Mesenchymal stem cell (in vitro differentiated cells and primary cell): ENCODE data around the gene BRWD1.

Experiments used
- DNase-seq: peaks from one replicate; pipeline ENCODE4 v3.0.0-alpha.2; 2013
- H2AFZ ChIP-seq: one replicate; pipeline ENCODE4 v1.6.1; 2013; ENCODE audit warnings: low read depth, mild to moderate bottlenecking, control low read depth, inconsistent platforms, low read length, moderate library complexity
- H2AK5ac ChIP-seq: 2 replicates; pipeline ENCODE4 v1.6.1; 2013; ENCODE audit warnings: low read length, moderate library complexity, mild to moderate bottlenecking, inconsistent platforms; ENCODE audit not compliant: severe bottlenecking
- H2BK120ac ChIP-seq: one replicate; pipeline ENCODE4 v1.6.1; 2013; ENCODE audit warnings: low read depth, mild to moderate bottlenecking, inconsistent platforms, low read length, moderate library complexity
- H2BK12ac ChIP-seq, 2 experiments: one replicate each; pipeline ENCODE4 v1.6.1; 2013; ENCODE audit warnings: inconsistent platforms in 2 of 2, low read length in 2 of 2, mild to moderate bottlenecking in 2 of 2, moderate library complexity in 2 of 2, control low read depth in 1 of 2
- H2BK15ac ChIP-seq: one replicate; pipeline ENCODE4 v1.6.1; 2013; ENCODE audit warnings: mild to moderate bottlenecking, low read depth, inconsistent platforms; ENCODE audit not compliant: poor library complexity, severe bottlenecking
- H2BK5ac ChIP-seq: 2 replicates; pipeline ENCODE4 v1.6.1; 2013; ENCODE audit warnings: low read depth, mild to moderate bottlenecking, low read length, control low read depth, inconsistent platforms; ENCODE audit not compliant: poor library complexity, severe bottlenecking
- H3K14ac ChIP-seq, 2 experiments: one replicate each; pipeline ENCODE4 v1.6.1; 2013; ENCODE audit warnings: inconsistent platforms in 2 of 2, low read length in 2 of 2, control low read depth in 1 of 2, mild to moderate bottlenecking in 1 of 2, moderate library complexity in 1 of 2
- H3K18ac ChIP-seq, 2 experiments: one replicate each; pipeline ENCODE4 v1.6.1; 2013; ENCODE audit warnings: inconsistent platforms in 2 of 2, low read length in 2 of 2, control low read depth in 1 of 2, low read depth in 1 of 2, mild to moderate bottlenecking in 1 of 2
- H3K23ac ChIP-seq, 2 experiments: one replicate each; pipeline ENCODE4 v1.6.1; 2013; ENCODE audit warnings: inconsistent platforms in 2 of 2, low read length in 2 of 2, mild to moderate bottlenecking in 2 of 2, moderate library complexity in 2 of 2, control low read depth in 1 of 2
- H3K27ac ChIP-seq: 2 replicates; pipeline ENCODE4 v1.5.1; 2013; ENCODE audit warnings: mild to moderate bottlenecking, moderate library complexity, low read length, control low read depth, inconsistent platforms; ENCODE audit not compliant: poor library complexity, severe bottlenecking
- H3K27me3 ChIP-seq, 2 experiments: 2 replicates each; pipeline versions ENCODE4 v1.6.1 to v1.7.0; 2013; ENCODE audit warnings: low read length in 2 of 2, mild to moderate bottlenecking in 2 of 2, moderate library complexity in 2 of 2, control low read depth in 1 of 2, inconsistent platforms in 1 of 2; ENCODE audit not compliant: control insufficient read depth in 1 of 2, insufficient read depth in 1 of 2
- H3K36me3 ChIP-seq, 2 experiments: 2 replicates each; pipeline versions ENCODE4 v1.6.1 to v1.7.0; 2013; ENCODE audit warnings: low read length in 2 of 2, control low read depth in 1 of 2, inconsistent platforms in 1 of 2, low read depth in 1 of 2, mild to moderate bottlenecking in 1 of 2; ENCODE audit not compliant: insufficient read depth in 2 of 2, control insufficient read depth in 1 of 2
- H3K4ac ChIP-seq, 2 experiments: one replicate each; pipeline ENCODE4 v1.6.1; 2013; ENCODE audit warnings: inconsistent platforms in 2 of 2, low read length in 2 of 2, mild to moderate bottlenecking in 2 of 2, moderate library complexity in 2 of 2, control low read depth in 1 of 2, low read depth in 1 of 2
- H3K4me1 ChIP-seq: 2 replicates; pipeline ENCODE4 v1.6.1; 2013; ENCODE audit warnings: low read depth, low read length, control low read depth; ENCODE audit not compliant: control insufficient read depth, insufficient read depth
- H3K4me2 ChIP-seq: 2 replicates; pipeline ENCODE4 v1.6.1; 2013; ENCODE audit warnings: low read length, mild to moderate bottlenecking, inconsistent platforms; ENCODE audit not compliant: poor library complexity, severe bottlenecking
- H3K4me3 ChIP-seq, 2 experiments: 2 replicates each; pipeline versions ENCODE4 v1.5.1 to v1.7.0; 2013; ENCODE audit warnings: low read length in 2 of 2, mild to moderate bottlenecking in 2 of 2, control low read depth in 1 of 2, low read depth in 1 of 2; ENCODE audit not compliant: insufficient read depth in 1 of 2
- H3K79me1 ChIP-seq: replicated peaks from 2 replicates; pipeline ENCODE4 v1.6.1; 2013; ENCODE audit warnings: mild to moderate bottlenecking, control low read depth, low read length, inconsistent platforms; ENCODE audit not compliant: poor library complexity, severe bottlenecking
- H3K9ac ChIP-seq: 2 replicates; pipeline ENCODE4 v1.7.0; 2013; ENCODE audit warnings: mild to moderate bottlenecking, low read length, moderate library complexity
- H3K9me3 ChIP-seq: 2 replicates; pipeline ENCODE4 v1.7.0; 2013; ENCODE audit warnings: mild to moderate bottlenecking, low read length; ENCODE audit not compliant: control insufficient read depth
- H4K8ac ChIP-seq: one replicate; pipeline ENCODE4 v1.6.1; 2013; ENCODE audit warnings: inconsistent platforms, mild to moderate bottlenecking, low read length, moderate library complexity
- H4K91ac ChIP-seq: one replicate; pipeline ENCODE4 v1.6.1; 2013; ENCODE audit warnings: mild to moderate bottlenecking, low read length, inconsistent platforms
- WGBS: methylation state at CpG from one replicate; pipeline ENCODE4 v1.1.7; 2013; ENCODE audit warnings: mixed read lengths; 5-methylcytosine and 5-hydroxymethylcytosine counted together

The BRWD1 gene

DNA sequence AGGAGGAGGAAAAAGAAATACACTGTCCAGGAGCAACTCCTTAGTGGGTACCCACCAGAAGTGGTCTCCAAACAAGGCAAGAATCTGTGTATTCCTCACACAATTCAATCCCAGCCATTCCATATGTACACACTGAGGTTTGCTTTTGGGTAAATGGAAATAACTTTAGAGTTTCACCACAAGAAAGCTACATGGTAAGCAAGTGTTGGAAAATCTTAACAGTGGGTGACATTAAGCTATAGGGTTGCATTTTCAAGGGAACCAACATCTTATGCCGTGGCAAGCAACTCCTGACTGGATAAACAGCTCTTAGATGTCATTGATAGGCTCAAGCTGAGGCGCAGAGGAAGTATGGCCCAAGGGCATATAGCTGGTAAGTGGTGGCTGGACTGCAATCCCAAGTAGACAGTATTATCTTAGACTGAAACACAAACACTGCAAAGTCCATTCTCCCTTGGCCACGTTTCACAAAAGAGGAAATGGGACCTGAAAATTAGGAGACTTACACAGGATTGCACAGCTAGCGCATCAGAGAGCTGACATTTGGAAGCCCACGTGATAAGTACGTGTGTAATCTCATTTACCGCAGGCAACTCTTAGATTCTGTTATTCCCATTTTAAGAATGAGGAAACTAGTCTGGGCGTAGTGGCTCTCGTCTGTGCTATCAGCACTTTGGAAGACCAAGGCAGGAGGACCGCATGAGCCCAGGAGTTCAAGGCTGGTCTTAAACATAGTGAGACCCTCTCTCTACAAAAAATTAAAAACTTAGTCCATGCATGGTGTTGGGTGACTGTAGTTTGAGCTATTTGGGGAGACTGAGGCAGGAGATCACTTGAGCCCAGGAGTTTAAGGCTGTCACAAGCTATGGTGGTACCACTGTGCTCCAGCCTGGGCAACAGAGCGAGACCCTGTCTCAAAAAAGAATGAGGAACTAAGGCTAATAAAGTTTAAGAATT lies 4.0 kb upstream of the BRWD1 start:
- no peak overlapping the region for H4K91ac ChIP-seq
- peaks cover 6% of the 10 kb centered on the region for H3K4me1 ChIP-seq
- no peak overlapping the region for H3K4ac ChIP-seq
- H3K14ac ChIP-seq: no peak overlapping the region
- H2BK5ac ChIP-seq: no peak overlapping the region
- H3K27ac ChIP-seq: no peak overlapping the region
- H2BK15ac ChIP-seq: no peak overlapping the region
- H3K18ac ChIP-seq: no peak overlapping the region
- H2AK5ac ChIP-seq: no peak overlapping the region
- H3K9me3 ChIP-seq: no peaks in the 10 kb centered on the region
- no peaks in the 10 kb centered on the region for H3K27me3 ChIP-seq
- no peaks in the 10 kb centered on the region for H3K36me3 ChIP-seq
- H3K4me2 ChIP-seq: no peak overlapping the region
- DNase-seq: no peak
- H3K9ac ChIP-seq: no peak overlapping the region
- no peak overlapping the region for H3K4me3 ChIP-seq
- H2BK120ac ChIP-seq: no peak overlapping the region
- H4K8ac ChIP-seq: no peak overlapping the region
- H3K79me1 ChIP-seq: no peaks in the 10 kb centered on the region
- H2BK12ac ChIP-seq: no peak overlapping the region
- H3K23ac ChIP-seq: no peak overlapping the region
- H2AFZ ChIP-seq: no peak overlapping the region
- 82% methylated on average over 9 of the region's 11 CpGs for WGBS

GRCh38 chr21:39316729-39317128 lies 3.3 kb upstream of the BRWD1 start:
- Histone ChIP-seq H3K14ac (no peak overlapping the region), H3K18ac (no peak overlapping the region), H2BK15ac (no peak overlapping the region), H2BK120ac (no peak overlapping the region), H3K79me1 (no peaks in the 10 kb centered on the region), H3K36me3 (peaks cover 0 to 4% of the 10 kb centered on the region in 2 experiments), H3K4me1 (peaks cover 6% of the 10 kb centered on the region), H2BK5ac (no peak overlapping the region), H2BK12ac (no peak overlapping the region), H3K9me3 (no peaks in the 10 kb centered on the region), H3K27me3 (no peaks in the 10 kb centered on the region), H4K8ac (no peak overlapping the region), H3K4me3 (no peak overlapping the region), H4K91ac (no peak overlapping the region), H3K4ac (no peak overlapping the region), H2AFZ (no peak overlapping the region), H3K9ac (no peak overlapping the region), H3K23ac (no peak overlapping the region), H2AK5ac (no peak overlapping the region), H3K27ac (no peak overlapping the region), H3K4me2 (no peak overlapping the region)
- WGBS: 88% methylated on average over 5 of the region's 6 CpGs
- no peak for DNase-seq

DNA sequence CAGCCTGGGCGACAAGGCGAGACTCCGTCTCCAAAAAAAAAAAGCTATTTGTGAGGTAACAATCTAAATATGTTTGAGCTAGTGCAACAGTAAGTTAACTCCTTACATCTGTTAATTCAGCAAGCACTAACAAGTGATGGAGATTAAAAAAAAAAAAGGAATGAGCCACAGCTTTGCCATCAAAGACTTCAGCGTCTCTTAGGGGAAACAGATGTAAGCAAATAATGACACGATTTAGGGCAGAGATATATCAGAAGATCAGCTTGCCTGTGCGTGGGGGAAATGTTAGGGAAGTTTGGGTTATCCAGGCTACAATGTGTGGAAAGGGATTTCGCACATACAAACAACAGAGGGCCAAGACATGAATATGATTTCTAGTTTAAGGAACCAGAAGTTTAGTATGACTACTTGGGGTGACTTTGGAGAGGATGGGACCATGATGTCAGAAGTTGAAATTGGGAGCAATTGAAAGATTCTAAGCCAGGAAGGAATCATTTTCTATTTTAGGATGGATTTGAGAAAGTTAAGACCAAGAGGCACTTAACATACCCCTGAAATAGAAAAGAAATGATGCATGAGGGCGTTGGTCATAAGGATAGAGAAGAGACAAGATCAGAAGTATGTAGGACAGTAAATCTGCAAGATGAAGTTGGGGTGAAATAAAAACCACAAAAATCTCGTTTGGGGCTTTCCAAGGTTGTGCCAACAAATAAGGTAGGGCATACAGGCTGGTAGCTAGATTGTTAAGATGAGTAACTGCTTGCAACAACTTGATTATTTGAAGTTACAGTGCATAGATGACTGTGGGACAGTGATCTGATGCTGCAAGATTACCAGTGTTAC lies 2.4 kb upstream of the BRWD1 start:
- H2AK5ac ChIP-seq: no peak overlapping the region
- H3K9me3 ChIP-seq: no peaks in the 10 kb centered on the region
- H2BK5ac ChIP-seq: no peak overlapping the region
- H2BK15ac ChIP-seq: no peak overlapping the region
- no peak for DNase-seq
- H2AFZ ChIP-seq: no peak overlapping the region
- H2BK120ac ChIP-seq: no peak overlapping the region
- H3K14ac ChIP-seq: no peak overlapping the region
- H3K4ac ChIP-seq: no peak overlapping the region
- H4K8ac ChIP-seq: no peak overlapping the region
- H3K4me1 ChIP-seq: peaks cover 4% of the 10 kb centered on the region
- no peak overlapping the region for H3K4me3 ChIP-seq
- no peaks in the 10 kb centered on the region for H3K27me3 ChIP-seq
- no peak overlapping the region for H3K23ac ChIP-seq
- H4K91ac ChIP-seq: no peak overlapping the region
- peaks cover 0 to 12% of the 10 kb centered on the region in 2 experiments for H3K36me3 ChIP-seq
- H3K79me1 ChIP-seq: no peaks in the 10 kb centered on the region
- no peak overlapping the region for H3K9ac ChIP-seq
- no peak overlapping the region for H2BK12ac ChIP-seq
- H3K27ac ChIP-seq: no peak overlapping the region
- H3K18ac ChIP-seq: no peak overlapping the region
- WGBS: 95% methylated on average over 6 of the region's 9 CpGs
- H3K4me2 ChIP-seq: no peak overlapping the region
